ENCODE results near the gene TPK1. TPM values are rescaled to one million over a fixed set of nuclear protein-coding genes. Genes with fewer than 3 reads are reported as not detected.

Gene TPK1
- total and polyA plus RNA-seq, 2 of the 8 experiments (the other 6 are each of a cell fraction or from before 2014, with no cell fraction given) = 1.9 to 2.7 TPM

- 86% methylated on average over 5 of the region's 5 CpGs; no CpG with 5 or more reads in 1 of the 2 experiments for WGBS, 2 experiments (ENCODE audit: extremely low coverage in 1 of 2, insufficient coverage in 1 of 2, insufficient read length in 1 of 2, insufficient replicate concordance in 2 of 2, low coverage in 1 of 2, low lambda C conversion rate in 2 of 2, missing lambda C conversion rate in 1 of 2)
- H4K20me1 ChIP-seq (replicated peaks in 1 of 2; ENCODE audit: control insufficient read depth in 1 of 2, insufficient read depth in 2 of 2, low read length in 2 of 2) = no peaks in the 10 kb centered on the region
- H4K91ac ChIP-seq (replicated peaks; ENCODE audit: insufficient read length, low read length) = no peak overlapping the region
- no peak overlapping the region for H3K56ac ChIP-seq (replicated peaks; ENCODE audit: insufficient read length, low read depth, low read length)
- no peak overlapping the region for H2BK15ac ChIP-seq (ENCODE audit: low read length)
- no peak overlapping the region for H2BK5ac ChIP-seq (ENCODE audit: low read depth, low read length)
- H3K23ac ChIP-seq (ENCODE audit: insufficient read length) = no peak overlapping the region
- no peak overlapping the region for H3K18ac ChIP-seq (ENCODE audit: extremely low read depth, low read length)
- no peak overlapping the region for H2BK12ac ChIP-seq (ENCODE audit: low read depth, low read length)
- H2AK5ac ChIP-seq (ENCODE audit: low read depth, low read length) = no peak overlapping the region
- H4K5ac ChIP-seq (ENCODE audit: insufficient read length, low read depth, low read length) = no peak overlapping the region
- FAIRE-seq (no peak), DNase-seq (ENCODE audit: low read depth in 1 of 2, low spot score in 2 of 2) (no peak)
- no peak overlapping the region for H3K27ac ChIP-seq (ENCODE audit: low read depth, low read length)
- CTCF ChIA-PET (ENCODE audit: partially characterized antibody) = interaction anchor here (0.8 to 1.2 kb wide), 3 partner anchors 11 to 25 kb away, joined by 3 to 5 read pairs (median 3); no protein-coding TSS in a partner anchor
- no peak overlapping the region for H2BK20ac ChIP-seq (ENCODE audit: low read length)
- no peaks in the 10 kb centered on the region for H3K27me3 ChIP-seq (replicated peaks in 1 of 4; ENCODE audit: control insufficient read depth in 3 of 4, extremely low read depth in 1 of 4, insufficient read depth in 3 of 4, low read length in 3 of 4)
- no peak overlapping the region for H2AFZ ChIP-seq (ENCODE audit: low read length)
- H3K9me3 ChIP-seq (ENCODE audit: insufficient read depth in 2 of 2, low read depth in 1 of 2, low read length in 1 of 2) = no peaks in the 10 kb centered on the region
- H3K23me2 ChIP-seq (ENCODE audit: low read depth, low read length) = no peaks in the 10 kb centered on the region; the same call in 1 of the 2 replicates
- H2BK120ac ChIP-seq (replicated peaks; ENCODE audit: low read depth, low read length) = no peak overlapping the region
- no peaks in the 10 kb centered on the region for H3K4me1 ChIP-seq (replicated peaks in 1 of 4; ENCODE audit: control insufficient read depth in 3 of 4, insufficient read depth in 4 of 4, low read length in 3 of 4)
- no peak overlapping the region for H4K8ac ChIP-seq (ENCODE audit: extremely low read depth, insufficient read depth, low read length)
- H3K79me2 ChIP-seq (ENCODE audit: control insufficient read depth in 1 of 2, insufficient read depth in 2 of 2, low read length in 2 of 2) = no peaks in the 10 kb centered on the region
- H3K9ac ChIP-seq (replicated peaks in 1 of 4; ENCODE audit: extremely low read depth in 1 of 4, low read depth in 3 of 4, low read length in 3 of 4) = no peak overlapping the region
- no peak overlapping the region for H3K4me2 ChIP-seq (ENCODE audit: insufficient read depth in 1 of 2, low read depth in 2 of 2, low read length in 2 of 2)
- H3K4ac ChIP-seq (replicated peaks; ENCODE audit: insufficient read length, low read depth, low read length) = no peak overlapping the region
- H3K36me3 ChIP-seq (ENCODE audit: control insufficient read depth in 2 of 4, insufficient read depth in 4 of 4, low read length in 3 of 4) = no peaks in the 10 kb centered on the region
- no peak overlapping the region for H3K14ac ChIP-seq (ENCODE audit: insufficient read length)
- no peaks in the 10 kb centered on the region for H3K79me1 ChIP-seq (ENCODE audit: low read depth, low read length)
- H3K4me3 ChIP-seq (ENCODE audit: extremely low read depth in 1 of 4, insufficient read depth in 2 of 4, low read depth in 3 of 4, low read length in 4 of 4) = no peak overlapping the region
- POLR2A ChIA-PET (ENCODE audit: partially characterized antibody) = no interaction called here
- TF ChIP-seq KDM5A (IDR thresholded peaks at IDR 0.05; ENCODE audit: low read length) (no peak), ATF3 (IDR thresholded peaks at IDR 0.05; ENCODE audit: insufficient read depth, low read depth, low read length) (no peak), E2F6 (IDR thresholded peaks at IDR 0.05) (no peak), TAF7 (optimal IDR thresholded peaks at IDR 0.05; ENCODE audit: borderline replicate concordance, low read depth, low read length) (no peak), TAF1 (IDR thresholded peaks at IDR 0.05; ENCODE audit: low read depth, low read length) (no peak), HDAC6 (IDR thresholded peaks at IDR 0.05; ENCODE audit: low read depth, low read length) (no peak), CBX5 (IDR thresholded peaks at IDR 0.05; ENCODE audit: low read depth, low read length) (no peak), NRF1 (IDR thresholded peaks at IDR 0.05; ENCODE audit: low read depth, low read length) (no peak), CTBP2 (IDR thresholded peaks at IDR 0.05; ENCODE audit: borderline replicate concordance, insufficient read depth, insufficient read length, low read length) (no peak), RFX5 (IDR thresholded peaks at IDR 0.05; ENCODE audit: borderline replicate concordance, low read depth, low read length) (no peak), POLR2A (IDR thresholded peaks at IDR 0.05; ENCODE audit: control extremely low read depth in 1 of 2, low read depth in 2 of 2, low read length in 2 of 2) (no peak), SP1 (IDR thresholded peaks at IDR 0.05; ENCODE audit: low read depth, low read length) (no peak)
Observed at GRCh38 chr7:144812379-144813283, 23.2 kb downstream of the TPK1 start.

Measured in H1 (cell line).